Epithelial cell of proximal tubule (primary cell): ENCODE data around the gene GSE1. TPM values are rescaled to one million over a fixed set of nuclear protein-coding genes. Genes with fewer than 3 reads are reported as not detected.

ENCODE experiments used
- DNase-seq: peaks from one replicate; pipeline ENCODE4 v3.0.0-alpha.2; 2011; ENCODE audit warnings: low read depth
- H3K4me3 ChIP-seq: 2 replicates; pipeline ENCODE4 v1.5.1; 2011; ENCODE audit warnings: low read depth, mild to moderate bottlenecking, low read length
- CTCF ChIP-seq: conservative IDR thresholded peaks from 2 replicates; pipeline ENCODE4 v1.5.1; 2012; ENCODE audit warnings: low read depth, mild to moderate bottlenecking, low read length
- total RNA-seq: library from RNA; depleted of rRNA; stranded (reverse); fragments of >200 nt; gene quantifications from 2 replicates; pipeline ENCODE4 v1.2.3, GENCODE V29; 2015

The GSE1 gene
- total RNA-seq, 1 donor from 2014 or later = 41.9 TPM

DNA sequence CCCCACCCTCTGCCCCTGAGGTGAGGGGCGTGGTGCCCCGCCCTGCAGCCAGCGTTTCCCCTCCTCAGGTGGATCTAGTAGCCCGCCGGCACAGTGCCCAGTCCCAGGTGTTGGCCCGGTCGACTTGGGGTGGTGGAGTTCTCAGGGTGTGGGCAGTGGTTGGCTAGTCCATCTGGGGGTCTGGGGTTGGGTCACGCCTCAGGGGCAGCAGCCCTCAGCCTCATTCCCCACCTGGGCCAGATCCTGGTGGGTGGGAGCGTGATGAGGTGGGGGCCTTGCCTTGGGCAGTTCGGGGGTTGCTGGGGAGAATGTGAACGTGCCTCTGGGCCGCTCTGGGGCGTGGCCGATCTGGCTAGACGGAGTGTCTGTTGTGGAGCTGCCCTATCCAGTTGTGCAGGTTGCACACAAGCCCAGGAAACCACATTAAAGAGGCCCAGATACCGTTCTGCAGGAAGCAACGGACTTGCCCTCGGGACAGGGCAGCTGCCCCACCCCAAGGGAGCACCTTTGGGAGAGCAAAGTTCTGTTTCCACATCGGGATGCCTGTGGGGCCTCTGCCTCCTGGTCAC, 32.0 kb downstream of the GSE1 start:
- no peak overlapping the region for H3K4me3 ChIP-seq
- no peak for TF ChIP-seq CTCF
- DNase-seq = no peak

GRCh38 chr16:85646358-85646907, 33.3 kb downstream of the GSE1 start:
- no peak for TF ChIP-seq CTCF
- DNase-seq = no peak

DNA sequence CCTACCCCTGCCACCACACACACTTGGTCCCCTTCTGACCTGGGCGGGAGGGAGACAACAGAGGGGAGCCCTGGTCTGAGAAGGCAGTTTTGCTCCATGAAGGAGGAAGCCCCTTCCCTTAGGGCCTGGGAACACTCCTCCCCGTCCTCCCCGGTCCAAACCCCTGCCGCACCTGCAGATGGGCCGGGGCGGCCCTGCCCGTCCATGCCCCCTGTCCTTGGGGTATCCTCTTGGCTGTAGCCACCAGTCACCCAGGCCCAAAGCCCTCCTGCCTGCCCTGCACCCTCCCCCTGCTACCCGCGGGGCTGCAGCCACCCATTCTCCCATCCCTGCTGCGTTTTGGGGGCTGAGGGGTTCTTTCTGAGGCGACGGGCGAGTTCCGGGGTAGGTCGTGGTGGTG, 33.9 kb downstream of the GSE1 start:
- no peak overlapping the region for H3K4me3 ChIP-seq
- no peak for TF ChIP-seq CTCF
- DNase-seq = no peak

More at GRCh38 chr16:85646358-85646907, 33.3 kb downstream of the GSE1 start:
- no peak overlapping the region for H3K4me3 ChIP-seq

GRCh38 chr16:85648070-85648714, 35.1 kb downstream of the GSE1 start:
- H3K4me3 ChIP-seq = no peak overlapping the region
- no peak for TF ChIP-seq CTCF
- no peak for DNase-seq

- no peak overlapping the region for H3K4me3 ChIP-seq
- DNase-seq = no peak
- no peak for TF ChIP-seq CTCF
Measured at GRCh38 chr16:85648805-85649204, 35.7 kb downstream of the GSE1 start.

DNA sequence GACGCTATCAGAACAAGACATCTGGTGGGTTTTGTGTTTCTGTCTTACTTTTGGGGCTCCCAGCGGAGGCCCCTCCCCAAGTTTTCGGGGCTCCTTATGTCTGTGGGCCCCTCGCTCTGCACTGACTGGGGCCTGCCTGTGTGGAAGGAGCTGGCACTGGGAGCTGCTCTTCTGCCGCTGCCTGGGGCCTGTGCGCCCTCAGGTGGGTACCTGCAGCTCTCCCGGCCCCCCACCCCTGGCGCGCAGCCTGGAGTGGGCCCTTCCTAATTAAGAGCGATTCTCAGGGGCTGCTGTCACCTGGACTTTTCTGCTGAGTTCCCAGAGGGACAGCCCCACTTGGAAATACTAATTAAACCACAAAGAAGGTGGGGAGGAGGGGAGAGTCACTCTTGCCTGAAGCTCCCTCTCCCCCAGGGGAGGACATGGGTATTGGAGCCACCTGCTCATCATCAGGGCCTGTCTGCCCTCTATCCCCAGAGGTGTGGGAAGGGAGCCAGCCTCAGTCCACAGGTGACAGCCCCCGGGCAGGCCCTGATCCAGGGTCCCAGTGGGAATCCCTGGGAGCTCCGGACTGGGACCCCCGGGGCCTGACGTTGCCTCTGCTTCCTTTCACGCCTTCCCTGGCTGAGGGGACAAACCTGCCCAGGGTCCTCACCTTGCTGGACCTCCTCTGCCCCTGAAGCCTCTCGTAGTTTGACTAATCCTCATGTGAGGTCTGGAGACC, 36.5 kb downstream of the GSE1 start:
- TF ChIP-seq CTCF = no peak
- DNase-seq = no peak
- no peak overlapping the region for H3K4me3 ChIP-seq
